ENCODE results near the gene ZNF783. TPM values are rescaled to one million over a fixed set of nuclear protein-coding genes. Genes with fewer than 3 reads are reported as not detected.

The ZNF783 gene
- total and polyA plus RNA-seq, 4 donors, result 1.0 to 23.8 (median 15.9) TPM

DNA sequence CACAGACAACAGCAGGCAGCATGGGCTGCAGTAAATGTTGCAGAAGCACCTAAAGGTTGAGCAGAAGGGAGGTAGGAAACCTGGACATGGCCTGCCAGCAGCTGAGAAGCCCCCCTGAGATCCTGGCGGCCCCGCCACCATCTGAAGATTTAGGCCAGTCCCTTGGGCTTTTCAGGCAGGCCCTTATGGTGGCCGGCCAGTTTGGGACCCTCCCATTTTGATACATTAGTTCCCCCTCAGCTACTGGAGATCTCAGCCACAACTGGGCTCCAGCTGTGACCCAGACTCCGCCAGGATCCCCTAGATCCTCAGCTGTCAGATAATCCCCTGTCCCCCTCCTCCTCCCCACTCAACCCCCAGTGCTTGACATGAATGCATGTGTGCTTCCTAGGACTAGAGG lies 34.4 kb downstream of the ZNF783 start:
- intact Hi-C loops (cut with DNase I), result no loop called here
- H3K36me3 ChIP-seq (ENCODE audit: control insufficient read depth in 1 of 2, insufficient read depth in 2 of 2, low read length in 1 of 2), result peaks cover 0 to 3% of the 10 kb centered on the region in 2 donors
- no peaks in the 10 kb centered on the region for H3K4me1 ChIP-seq (ENCODE audit: control insufficient read depth in 1 of 2, insufficient read depth in 2 of 2, low read length in 2 of 2)
- no peaks in the 10 kb centered on the region for H3K9me3 ChIP-seq (ENCODE audit: control insufficient read depth, low read length)
- H3K4me3 ChIP-seq (ENCODE audit: low read length in 2 of 2), result no peak overlapping the region
- H3K27me3 ChIP-seq (ENCODE audit: control insufficient read depth in 1 of 2, insufficient read depth in 2 of 2, low read length in 1 of 2), result no peaks in the 10 kb centered on the region
- 87% methylated on average over 4 of the region's 4 CpGs for WGBS, 2 donors
- ATAC-seq (ENCODE audit: low FRiP score) (no peak), DNase-seq (no peak)
- H3K27ac ChIP-seq (ENCODE audit: low read depth in 1 of 2, low read length in 2 of 2), result no peak overlapping the region

DNA sequence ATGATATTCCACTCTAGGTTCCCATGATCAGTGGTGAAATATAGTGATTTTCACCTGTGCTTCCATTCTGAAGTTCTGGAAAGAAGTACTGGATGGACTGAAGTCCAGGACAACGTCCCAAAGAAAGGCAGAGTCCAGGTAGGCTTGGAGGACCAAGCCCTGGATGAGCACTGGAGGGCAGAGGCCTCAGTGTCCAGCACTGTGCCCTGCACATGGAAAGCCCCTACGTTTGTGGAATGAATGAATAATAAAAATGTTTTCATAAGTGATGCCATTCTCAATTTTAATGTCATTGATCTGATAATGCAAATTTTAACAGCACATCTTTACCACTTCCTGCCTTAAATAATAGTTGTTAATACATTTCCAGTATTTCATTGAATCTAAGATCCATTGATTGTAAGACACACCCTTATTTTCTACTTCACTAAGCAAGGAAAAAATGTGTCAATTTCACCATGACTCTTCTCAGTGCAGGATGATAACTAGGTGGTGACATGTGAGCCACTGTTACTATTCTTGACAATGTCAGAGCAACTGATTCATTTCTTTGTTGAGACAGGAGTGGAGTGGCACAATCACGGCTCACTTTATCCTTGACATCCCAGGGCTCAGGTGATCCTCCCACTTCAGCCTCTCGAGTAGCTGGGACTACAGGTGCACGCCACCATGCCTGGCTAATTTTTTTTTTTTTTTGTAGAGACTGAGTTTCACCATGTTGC lies 35.2 kb downstream of the ZNF783 start:
- DNase-seq (no peak), ATAC-seq (ENCODE audit: low FRiP score) (no peak)
- H3K4me3 ChIP-seq (ENCODE audit: low read length in 2 of 2), result no peak overlapping the region
- H3K27ac ChIP-seq (ENCODE audit: low read depth in 1 of 2, low read length in 2 of 2), result no peak overlapping the region
- no peaks in the 10 kb centered on the region for H3K27me3 ChIP-seq (ENCODE audit: control insufficient read depth in 1 of 2, insufficient read depth in 2 of 2, low read length in 1 of 2)
- H3K36me3 ChIP-seq (ENCODE audit: control insufficient read depth in 1 of 2, insufficient read depth in 2 of 2, low read length in 1 of 2), result peaks cover 0 to 3% of the 10 kb centered on the region in 2 donors
- intact Hi-C loops (cut with DNase I), result no loop called here
- H3K9me3 ChIP-seq (ENCODE audit: control insufficient read depth, low read length), result no peaks in the 10 kb centered on the region
- 76 to 79% methylated on average over 5 of the region's 5 CpGs for WGBS, 2 donors
- H3K4me1 ChIP-seq (ENCODE audit: control insufficient read depth in 1 of 2, insufficient read depth in 2 of 2, low read length in 2 of 2), result no peaks in the 10 kb centered on the region

GRCh38 chr7:149300620-149301285 lies 38.8 kb downstream of the ZNF783 start:
- H3K27ac ChIP-seq (ENCODE audit: low read depth in 1 of 2, low read length in 2 of 2), result no peak overlapping the region
- H3K4me3 ChIP-seq (ENCODE audit: low read length in 2 of 2), result no peak overlapping the region
- H3K27me3 ChIP-seq (ENCODE audit: control insufficient read depth in 1 of 2, insufficient read depth in 2 of 2, low read length in 1 of 2), result no peaks in the 10 kb centered on the region
- H3K36me3 ChIP-seq (ENCODE audit: control insufficient read depth in 1 of 2, insufficient read depth in 2 of 2, low read length in 1 of 2), result no peaks in the 10 kb centered on the region
- intact Hi-C loops (cut with DNase I), result no loop called here
- DNase-seq, result no peak
- no peaks in the 10 kb centered on the region for H3K4me1 ChIP-seq (ENCODE audit: control insufficient read depth in 1 of 2, insufficient read depth in 2 of 2, low read length in 2 of 2)
- no peaks in the 10 kb centered on the region for H3K9me3 ChIP-seq (ENCODE audit: control insufficient read depth, low read length)
- WGBS, 2 donors, result 28 to 32% methylated on average over 8 of the region's 8 CpGs
- ATAC-seq (ENCODE audit: low FRiP score), result no peak

DNA sequence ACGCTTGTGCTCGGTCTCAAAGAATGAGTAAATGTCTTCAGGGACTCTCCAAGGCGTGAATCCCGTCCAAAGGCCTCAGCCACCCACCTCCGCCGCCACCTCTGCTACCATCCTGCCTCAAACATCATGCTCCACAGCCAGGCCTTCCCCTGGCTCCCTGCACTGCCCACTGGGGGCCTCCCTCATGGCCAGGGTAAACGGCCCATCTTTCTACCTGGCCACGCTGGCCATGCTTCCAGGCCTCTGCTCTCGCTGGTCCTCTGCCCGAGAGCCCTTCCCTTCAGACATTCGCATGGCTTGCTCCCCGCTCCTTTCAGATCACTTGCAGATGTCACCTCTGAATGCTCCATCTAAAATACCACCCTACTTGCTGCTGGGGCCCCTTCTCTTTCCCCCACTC lies 40.2 kb downstream of the ZNF783 start:
- no peak overlapping the region for H3K27ac ChIP-seq (ENCODE audit: low read depth in 1 of 2, low read length in 2 of 2)
- DNase-seq (peak in 1 of 2 donors; percentile 37), ATAC-seq (ENCODE audit: low FRiP score) (no peak)
- H3K36me3 ChIP-seq (ENCODE audit: control insufficient read depth in 1 of 2, insufficient read depth in 2 of 2, low read length in 1 of 2), result no peaks in the 10 kb centered on the region
- intact Hi-C loops (cut with DNase I), result no loop called here
- H3K4me1 ChIP-seq (ENCODE audit: control insufficient read depth in 1 of 2, insufficient read depth in 2 of 2, low read length in 2 of 2), result no peaks in the 10 kb centered on the region
- H3K4me3 ChIP-seq (ENCODE audit: low read length in 2 of 2), result no peak overlapping the region
- H3K9me3 ChIP-seq (ENCODE audit: control insufficient read depth, low read length), result no peaks in the 10 kb centered on the region
- WGBS, 2 donors, result 87 to 94% methylated on average over 12 of the region's 12 CpGs
- H3K27me3 ChIP-seq (ENCODE audit: control insufficient read depth in 1 of 2, insufficient read depth in 2 of 2, low read length in 1 of 2), result no peaks in the 10 kb centered on the region

DNA sequence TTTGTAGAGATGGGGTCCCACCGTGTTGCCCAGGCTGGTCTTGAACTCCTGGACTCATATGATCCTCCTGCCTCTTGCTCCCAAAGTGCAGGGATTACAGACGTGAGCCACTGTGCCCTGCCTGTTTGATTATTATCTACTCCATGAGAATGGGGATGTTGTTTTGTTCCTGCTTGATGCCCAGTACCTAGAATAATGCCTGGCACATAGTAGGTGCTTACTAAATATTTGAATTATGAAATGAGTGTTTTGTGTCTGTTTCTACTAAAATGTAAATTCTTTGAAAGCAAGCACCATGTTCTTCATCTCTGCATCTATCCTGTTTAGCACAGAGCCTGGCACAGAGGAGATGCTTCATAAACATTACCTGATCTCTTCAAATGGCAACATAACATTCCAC lies 40.9 kb downstream of the ZNF783 start:
- no peaks in the 10 kb centered on the region for H3K27me3 ChIP-seq (ENCODE audit: control insufficient read depth in 1 of 2, insufficient read depth in 2 of 2, low read length in 1 of 2)
- H3K4me3 ChIP-seq (ENCODE audit: low read length in 2 of 2), result no peak overlapping the region
- H3K27ac ChIP-seq (ENCODE audit: low read depth in 1 of 2, low read length in 2 of 2), result no peak overlapping the region
- no peaks in the 10 kb centered on the region for H3K36me3 ChIP-seq (ENCODE audit: control insufficient read depth in 1 of 2, insufficient read depth in 2 of 2, low read length in 1 of 2)
- H3K9me3 ChIP-seq (ENCODE audit: control insufficient read depth, low read length), result no peaks in the 10 kb centered on the region
- no peaks in the 10 kb centered on the region for H3K4me1 ChIP-seq (ENCODE audit: control insufficient read depth in 1 of 2, insufficient read depth in 2 of 2, low read length in 2 of 2)
- no peak for ATAC-seq (ENCODE audit: low FRiP score)
- DNase-seq, result no peak
- intact Hi-C loops (cut with DNase I), result no loop called here
- 78 to 84% methylated on average over 2 of the region's 2 CpGs for WGBS, 2 donors

- no peaks in the 10 kb centered on the region for H3K9me3 ChIP-seq (ENCODE audit: control insufficient read depth, low read length)
- no peaks in the 10 kb centered on the region for H3K4me1 ChIP-seq (ENCODE audit: control insufficient read depth in 1 of 2, insufficient read depth in 2 of 2, low read length in 2 of 2)
- intact Hi-C loops (cut with DNase I), result no loop called here
- no peaks in the 10 kb centered on the region for H3K36me3 ChIP-seq (ENCODE audit: control insufficient read depth in 1 of 2, insufficient read depth in 2 of 2, low read length in 1 of 2)
- no peak for DNase-seq
- no peaks in the 10 kb centered on the region for H3K27me3 ChIP-seq (ENCODE audit: control insufficient read depth in 1 of 2, insufficient read depth in 2 of 2, low read length in 1 of 2)
- H3K27ac ChIP-seq (ENCODE audit: low read depth in 1 of 2, low read length in 2 of 2), result no peak overlapping the region
- H3K4me3 ChIP-seq (ENCODE audit: low read length in 2 of 2), result no peak overlapping the region
- ATAC-seq (ENCODE audit: low FRiP score), result no peak
- WGBS, 2 donors, result 89 to 91% methylated on average over 7 of the region's 7 CpGs
These were observed 42.0 kb downstream of the ZNF783 start for GRCh38 chr7:149304006-149304405.

DNA sequence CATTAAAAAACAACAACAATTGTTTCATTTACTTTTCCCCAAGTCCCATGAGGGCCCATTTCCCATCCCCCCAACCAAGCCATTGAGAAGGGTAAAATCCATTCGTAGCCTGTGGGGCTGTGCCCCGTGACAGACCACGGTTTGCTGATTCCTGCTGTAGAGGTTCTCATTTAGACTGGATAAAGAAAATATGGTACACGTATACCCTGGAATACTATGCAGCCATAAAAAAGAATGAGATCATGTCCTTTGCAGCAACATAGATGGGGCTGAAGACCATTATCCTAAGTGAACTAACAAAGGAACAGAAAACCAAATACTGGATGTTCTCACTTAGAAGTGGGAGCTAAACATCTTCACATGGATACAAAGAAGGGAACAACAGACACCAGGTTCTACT lies 44.9 kb downstream of the ZNF783 start:
- ATAC-seq (ENCODE audit: low FRiP score), result no peak
- no peak overlapping the region for H3K4me3 ChIP-seq (ENCODE audit: low read length in 2 of 2)
- no peaks in the 10 kb centered on the region for H3K9me3 ChIP-seq (ENCODE audit: control insufficient read depth, low read length)
- H3K36me3 ChIP-seq (ENCODE audit: control insufficient read depth in 1 of 2, insufficient read depth in 2 of 2, low read length in 1 of 2), result no peaks in the 10 kb centered on the region
- no peaks in the 10 kb centered on the region for H3K27me3 ChIP-seq (ENCODE audit: control insufficient read depth in 1 of 2, insufficient read depth in 2 of 2, low read length in 1 of 2)
- intact Hi-C loops (cut with DNase I), result no loop called here
- H3K4me1 ChIP-seq (ENCODE audit: control insufficient read depth in 1 of 2, insufficient read depth in 2 of 2, low read length in 2 of 2), result no peaks in the 10 kb centered on the region
- H3K27ac ChIP-seq (ENCODE audit: low read depth in 1 of 2, low read length in 2 of 2), result no peak overlapping the region
- WGBS, 2 donors, result 85 to 90% methylated on average over 4 of the region's 4 CpGs
- DNase-seq, result no peak

DNA sequence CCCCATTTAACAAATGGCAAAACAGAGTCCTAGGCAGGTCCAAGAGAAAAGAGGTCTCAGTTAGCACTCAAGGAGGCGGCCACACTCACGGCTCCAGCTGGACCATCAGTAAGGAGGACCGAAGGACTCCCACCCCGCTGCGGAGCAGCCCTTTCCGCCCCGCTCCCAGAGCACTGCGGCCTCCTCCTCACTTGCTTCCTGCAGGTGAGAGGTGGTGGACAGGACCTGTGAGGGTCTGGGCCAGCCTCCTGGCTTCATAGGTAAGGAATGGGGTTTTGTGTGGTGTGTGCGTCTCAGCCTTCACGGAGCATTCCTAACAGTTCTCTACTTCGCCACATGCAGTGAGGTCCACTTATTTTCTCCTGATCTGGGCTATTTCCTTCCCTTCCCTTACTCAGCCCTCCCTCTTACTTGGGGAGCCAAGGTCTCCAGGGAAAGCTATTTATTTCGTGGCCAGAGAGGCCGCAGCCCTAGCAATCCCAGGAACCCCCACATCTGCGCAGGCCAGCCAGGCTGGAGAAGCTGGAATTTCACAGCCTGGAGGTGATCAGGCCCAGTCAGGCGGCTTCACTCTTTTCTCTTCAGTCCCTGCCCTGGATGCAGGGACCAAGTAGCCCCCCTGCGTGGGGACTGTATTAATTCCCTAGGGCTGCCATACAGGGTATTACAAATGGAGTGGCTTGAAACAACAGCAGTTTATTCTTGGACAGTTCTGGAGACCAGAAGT lies 45.9 kb downstream of the ZNF783 start:
- DNase-seq (peak in 1 of 2 donors; percentile 51), ATAC-seq (ENCODE audit: low FRiP score) (no peak)
- Histone ChIP-seq H3K4me3 (ENCODE audit: low read length in 2 of 2) (no peak overlapping the region), H3K4me1 (ENCODE audit: control insufficient read depth in 1 of 2, insufficient read depth in 2 of 2, low read length in 2 of 2) (no peaks in the 10 kb centered on the region), H3K9me3 (ENCODE audit: control insufficient read depth, low read length) (no peaks in the 10 kb centered on the region), H3K27ac (ENCODE audit: low read depth in 1 of 2, low read length in 2 of 2) (no peak overlapping the region), H3K36me3 (ENCODE audit: control insufficient read depth in 1 of 2, insufficient read depth in 2 of 2, low read length in 1 of 2) (no peaks in the 10 kb centered on the region), H3K27me3 (ENCODE audit: control insufficient read depth in 1 of 2, insufficient read depth in 2 of 2, low read length in 1 of 2) (no peaks in the 10 kb centered on the region)
- intact Hi-C loops (cut with DNase I), result no loop called here
- 82% methylated on average over 16 of the region's 16 CpGs for WGBS, 2 donors
